GM19035 (cell line): ENCODE data around the gene GRWD1.
"Not testable (repeated sequence)": the region's sequence is repeated elsewhere in the genome, so short reads cannot be mapped to it uniquely, and the experiment has no call there.

Experiments
- ATAC-seq: cut with Tn5 transposase; IDR thresholded peaks from one replicate; pipeline ENCODE4 v1.9.1; 2021; ENCODE audit not compliant: unreplicated experiment

The GRWD1 gene

DNA sequence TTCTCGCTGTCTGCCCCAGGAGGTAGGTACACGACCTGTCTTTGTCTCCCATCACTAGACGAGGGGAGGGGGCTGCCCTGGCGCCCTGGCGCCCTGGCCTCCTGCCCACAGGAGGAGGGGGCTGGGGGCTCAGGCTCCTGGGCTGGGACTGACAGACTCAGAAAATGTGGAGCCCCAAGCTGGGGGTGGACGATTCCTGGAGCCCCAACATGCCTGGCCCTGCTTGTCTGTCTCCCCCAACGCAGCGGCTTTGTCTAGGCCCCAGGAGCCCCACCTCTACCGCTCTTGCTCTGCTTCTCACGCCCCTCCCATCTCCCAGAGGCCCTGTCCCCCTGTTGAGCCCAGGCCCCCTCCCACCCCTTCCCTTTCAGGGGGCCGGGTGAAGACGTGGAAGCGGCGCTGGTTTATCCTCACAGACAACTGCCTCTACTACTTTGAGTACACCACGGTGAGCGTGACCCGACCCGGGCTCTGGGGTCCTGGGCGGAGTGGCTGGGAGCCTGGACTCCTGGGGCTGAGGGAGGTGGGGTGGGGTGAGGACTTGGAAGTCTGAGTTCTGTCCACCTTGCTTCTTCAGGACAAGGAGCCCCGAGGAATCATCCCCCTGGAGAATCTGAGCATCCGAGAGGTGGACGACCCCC is 32.0 kb downstream of the GRWD1 start:
- ATAC-seq = no peak

GRCh38 chr19:48478339-48479256 is 32.8 kb downstream of the GRWD1 start:
- ATAC-seq = no peak

GRCh38 chr19:48479686-48480085 is 33.9 kb downstream of the GRWD1 start:
- ATAC-seq = no peak

DNA sequence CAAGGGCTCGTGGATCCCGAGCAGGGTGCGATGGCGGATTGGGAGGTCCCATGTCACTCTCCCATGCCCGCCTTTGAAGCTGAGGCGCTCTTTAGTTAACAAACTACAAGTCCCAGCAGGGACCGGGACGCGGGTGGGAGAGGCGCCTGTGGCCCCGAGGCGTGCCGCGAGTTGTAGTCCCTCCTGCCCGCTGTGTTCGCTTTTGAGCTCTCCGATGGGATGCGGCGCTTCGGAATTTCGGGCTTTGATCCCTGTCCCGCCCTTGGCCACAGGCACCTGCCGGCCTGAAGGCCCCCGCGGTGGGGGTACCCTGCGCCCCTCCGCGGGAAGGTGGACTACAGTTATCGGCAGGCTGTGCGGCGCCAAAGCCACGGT is 34.4 kb downstream of the GRWD1 start:
- no peak for ATAC-seq

DNA sequence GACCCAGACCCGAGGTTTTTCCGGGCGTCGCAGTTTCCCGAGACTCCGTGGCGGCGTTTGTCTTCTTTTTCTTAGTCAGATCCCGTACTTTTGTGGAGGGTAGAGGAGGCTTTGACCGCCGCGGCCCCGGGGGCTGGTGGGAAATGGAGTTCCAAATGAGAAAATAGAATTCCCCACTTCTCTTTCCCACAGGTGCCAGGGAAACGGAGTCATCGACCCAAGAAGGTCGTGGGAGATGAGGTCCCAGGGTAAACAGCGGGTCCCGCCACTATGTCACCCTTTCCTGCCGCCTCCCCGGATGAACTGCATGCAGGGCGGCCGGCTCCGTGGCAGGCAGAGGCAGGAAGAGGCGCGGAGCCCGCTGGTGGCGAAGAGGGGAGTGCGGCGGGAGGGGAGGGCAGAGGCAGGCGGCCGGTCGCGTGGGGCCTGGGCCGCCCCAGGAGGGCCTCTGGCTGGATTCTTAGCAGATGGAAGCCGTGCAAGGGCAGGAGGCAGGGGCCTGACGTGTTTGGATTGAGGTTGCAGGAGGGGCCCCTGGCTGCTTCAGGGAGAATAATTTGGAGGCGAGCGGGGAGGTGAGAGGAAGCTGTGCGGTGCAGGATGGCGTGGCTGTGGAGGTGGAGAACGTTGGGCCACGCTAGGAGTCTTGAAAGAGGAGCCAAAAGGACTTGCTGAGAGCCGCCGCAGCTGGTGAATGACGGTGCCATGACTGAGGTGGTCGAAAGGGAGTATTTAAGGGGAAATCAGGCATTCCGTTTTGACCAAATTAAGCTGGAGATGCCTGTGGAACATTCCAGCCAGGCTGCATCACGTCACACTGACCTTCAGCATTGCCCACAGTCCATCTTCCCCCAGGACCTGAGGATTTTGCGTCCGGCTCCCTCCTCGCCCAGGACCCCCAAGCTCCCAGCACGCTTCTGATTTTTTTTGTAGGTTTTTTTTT is 35.0 kb downstream of the GRWD1 start:
- ATAC-seq = no peak

GRCh38 chr19:48481846-48482639 is 36.3 kb downstream of the GRWD1 start:
- ATAC-seq = no peak

- no peak for ATAC-seq
Observed at GRCh38 chr19:48483301-48483700, 37.5 kb downstream of the GRWD1 start.

DNA sequence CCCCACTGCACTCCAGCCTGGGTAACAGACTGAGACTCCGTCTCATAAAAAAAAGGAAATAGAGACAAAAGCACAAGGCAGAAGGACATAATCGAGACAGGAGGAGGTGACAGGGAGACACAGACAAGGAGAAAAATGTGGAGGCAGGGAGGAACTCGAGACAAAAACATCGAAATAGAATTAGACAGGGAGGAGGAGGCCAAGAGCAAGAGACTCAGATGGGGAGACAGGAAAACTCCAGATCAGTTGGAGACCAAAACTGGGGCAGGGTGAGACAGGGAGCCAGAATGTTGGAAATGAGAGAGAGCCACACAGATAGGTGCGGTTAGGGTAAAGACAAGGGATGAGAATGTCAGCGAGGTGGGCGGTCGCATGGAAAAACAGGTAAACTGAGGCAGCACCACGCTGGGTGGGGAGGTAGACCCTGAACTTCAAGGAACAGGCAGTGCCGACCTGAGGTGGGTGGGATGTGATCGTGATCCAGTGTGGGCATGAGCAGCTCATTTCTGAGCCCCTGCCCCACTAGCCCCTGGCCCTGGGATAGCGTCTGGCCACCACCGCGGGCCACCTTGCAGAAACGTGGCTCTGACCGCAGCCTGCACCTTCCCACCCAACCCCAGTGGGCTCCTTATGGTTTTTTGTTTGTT is 38.6 kb downstream of the GRWD1 start:
- ATAC-seq = no peak

DNA sequence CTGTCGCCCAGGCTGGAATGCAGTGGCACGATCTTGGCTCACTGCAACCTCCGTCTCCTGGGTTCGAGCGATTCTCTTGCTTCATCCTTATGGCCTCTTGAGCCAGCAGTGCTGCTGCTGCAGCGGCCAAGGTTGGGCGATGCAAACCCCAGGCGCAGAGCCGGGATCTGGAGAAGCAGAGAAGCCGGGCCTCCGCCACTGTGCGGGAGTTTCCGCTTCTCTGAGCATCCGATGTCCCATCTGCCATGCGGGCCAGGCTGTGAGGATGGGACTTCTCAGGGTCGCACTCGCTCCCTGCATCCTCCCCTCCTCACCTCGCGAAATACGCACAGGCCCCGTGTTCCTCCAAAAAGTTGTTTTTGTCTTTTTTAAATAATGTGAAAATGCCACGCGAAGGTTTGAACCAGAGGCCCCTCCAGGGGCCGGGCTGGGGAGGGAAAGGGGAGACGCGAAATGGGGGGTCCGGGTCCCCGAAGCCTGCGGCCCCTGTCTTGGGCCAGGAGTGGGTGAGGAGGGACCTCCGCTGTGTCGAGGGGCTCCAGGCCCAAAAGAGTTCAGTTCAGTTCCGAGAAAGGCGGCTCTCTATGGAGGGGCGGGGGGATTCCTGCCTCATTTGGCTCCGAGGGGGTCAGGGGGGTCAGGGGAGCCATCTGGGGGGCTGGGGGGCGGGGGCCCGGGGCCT is 39.3 kb downstream of the GRWD1 start:
- no peak for ATAC-seq

DNA sequence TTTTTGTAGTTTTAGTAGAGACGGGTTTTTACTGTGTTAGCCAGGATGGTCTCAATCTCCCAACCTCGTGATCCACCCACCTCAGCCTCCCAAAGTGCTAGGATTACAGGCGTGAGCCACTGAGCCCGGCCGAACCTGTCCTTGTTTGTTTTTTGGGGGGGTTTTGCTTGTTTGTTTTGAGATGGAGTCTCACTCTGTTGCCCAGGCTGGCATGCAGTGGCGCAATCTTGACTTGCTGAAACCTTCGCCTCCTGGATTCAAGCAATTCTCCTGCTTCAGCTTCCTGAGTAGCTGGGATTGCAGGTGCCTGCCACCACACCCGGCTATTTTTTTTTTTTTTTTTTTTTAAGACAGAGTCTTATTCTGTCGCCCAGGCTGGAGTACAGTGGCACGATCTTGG is 40.9 kb downstream of the GRWD1 start:
- not testable (repeated sequence) for ATAC-seq

GRCh38 chr19:48487544-48487943 is 41.8 kb downstream of the GRWD1 start:
- ATAC-seq = no peak

DNA sequence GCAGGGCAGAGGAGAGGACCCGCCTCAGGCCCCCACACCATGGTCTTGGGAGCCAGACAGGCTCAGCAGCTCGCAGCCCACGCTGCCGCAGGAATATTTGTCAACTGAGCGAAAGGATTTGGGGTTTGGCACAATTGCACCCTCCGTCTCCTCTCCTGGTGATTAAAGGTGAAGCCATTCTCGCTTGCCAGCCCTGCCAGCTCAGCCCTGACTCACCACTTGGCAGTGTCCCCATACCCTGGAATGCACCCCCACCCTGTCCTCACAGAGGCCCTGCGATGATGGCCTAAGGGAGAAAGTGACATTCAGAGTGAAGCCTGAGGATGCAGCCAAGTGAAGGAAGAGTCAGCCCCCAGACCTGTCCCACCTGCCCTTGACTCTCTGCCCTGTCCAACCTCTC is 42.2 kb downstream of the GRWD1 start:
- no peak for ATAC-seq

DNA sequence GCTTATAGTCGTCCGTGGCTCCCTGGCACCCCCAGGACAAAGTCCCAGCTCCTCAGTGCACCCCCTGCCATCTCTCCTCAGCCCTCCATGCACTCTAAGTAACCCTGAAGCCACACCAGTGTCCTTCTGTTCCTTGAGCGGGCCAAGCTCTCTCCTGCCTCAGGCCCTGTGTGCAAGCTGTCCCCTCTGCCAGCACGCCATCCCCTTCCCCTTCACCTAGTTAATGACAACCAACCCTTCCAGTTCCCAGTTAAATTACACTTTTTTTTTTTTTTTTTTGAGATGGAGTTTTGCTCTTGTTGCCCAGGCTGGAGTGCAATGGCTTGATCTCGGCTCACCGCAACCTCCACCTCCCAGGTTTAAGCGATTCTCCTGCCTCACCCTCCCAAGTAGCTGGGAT is 42.7 kb downstream of the GRWD1 start:
- ATAC-seq = not testable (repeated sequence)

DNA sequence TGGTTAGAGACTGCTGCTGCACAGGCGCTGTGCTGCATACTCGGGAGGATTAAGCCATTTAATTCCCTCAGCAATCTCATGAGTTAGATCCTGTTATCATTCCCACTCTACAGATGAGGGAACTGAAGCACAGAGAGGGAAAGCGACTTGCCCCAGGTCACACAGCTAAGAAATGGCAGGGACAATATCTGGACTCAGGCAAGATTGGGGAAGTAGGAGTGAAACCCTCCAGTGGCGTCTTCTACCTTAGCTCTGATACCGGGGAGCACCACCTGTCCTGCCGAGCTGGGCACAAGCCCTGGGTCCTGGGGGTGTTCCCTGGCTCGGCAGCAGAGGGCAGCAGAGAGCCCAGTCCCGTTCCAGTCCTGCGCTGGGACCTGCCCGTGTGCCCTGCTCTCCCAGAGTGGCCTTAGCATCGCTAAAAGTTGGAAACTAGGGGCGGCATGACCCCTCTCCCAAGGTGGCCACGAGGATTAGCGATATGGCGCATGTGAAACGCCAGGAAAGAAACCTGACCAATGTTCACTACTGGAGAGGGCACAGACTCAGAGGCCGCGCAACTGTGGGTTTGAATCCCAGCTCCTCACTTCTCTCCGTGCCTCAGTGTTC is 43.9 kb downstream of the GRWD1 start:
- no peak for ATAC-seq

DNA sequence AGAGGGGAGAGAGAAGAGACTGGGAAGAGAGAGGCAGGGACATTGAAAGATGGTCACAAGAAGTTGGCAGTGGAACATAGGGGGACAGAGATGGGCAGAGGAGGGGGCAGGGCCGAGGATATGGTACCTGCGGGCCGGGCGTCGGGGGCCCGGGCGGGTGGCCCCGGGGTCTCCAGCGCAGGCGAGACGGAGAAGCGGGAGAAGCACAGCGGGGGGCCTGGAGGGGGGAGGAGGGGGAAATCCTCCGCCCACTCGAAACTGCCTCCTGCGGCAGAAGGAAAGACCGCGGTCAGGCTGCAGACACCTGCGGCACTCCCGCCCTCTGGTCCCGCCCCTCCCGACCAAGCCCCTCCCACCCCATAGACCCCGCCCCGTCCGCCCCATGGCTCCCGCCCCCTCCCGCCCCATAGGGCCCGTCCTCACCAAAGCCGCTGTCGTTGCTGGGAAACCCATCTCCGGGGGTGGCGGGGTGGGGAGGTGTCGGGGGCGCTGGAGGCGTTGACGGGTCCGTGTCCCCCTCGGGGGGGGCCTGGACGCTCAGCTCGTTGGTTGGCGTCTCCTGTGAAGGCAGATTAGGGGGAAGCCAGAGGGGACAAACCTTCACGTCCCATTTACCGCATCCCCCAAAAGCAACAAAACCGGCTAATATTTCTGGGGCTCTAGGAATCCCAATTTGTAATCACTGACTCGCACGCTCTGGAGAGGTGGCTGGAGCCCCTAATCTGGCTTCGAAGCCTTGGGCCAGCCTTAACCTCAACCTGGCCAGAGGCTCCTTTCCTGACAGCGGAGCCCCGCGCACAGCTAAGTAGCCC is 45.4 kb downstream of the GRWD1 start:
- ATAC-seq = no peak

DNA sequence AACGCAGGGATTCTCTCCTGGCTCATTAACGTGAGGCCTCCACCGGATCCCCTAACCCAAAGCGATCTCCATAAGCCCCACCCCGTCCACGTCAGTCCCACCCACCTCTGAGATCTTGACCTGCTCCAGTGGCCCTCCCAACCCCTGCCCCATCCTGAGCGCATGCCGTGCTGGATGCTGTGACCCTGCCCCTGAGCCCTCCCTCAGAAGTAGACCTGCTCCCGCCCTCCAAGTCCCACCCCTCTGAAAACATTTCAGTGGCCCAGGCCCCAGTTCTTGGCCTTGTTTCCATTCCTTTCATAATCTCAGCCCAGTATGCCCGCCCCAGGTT is 46.0 kb downstream of the GRWD1 start:
- ATAC-seq = no peak

GRCh38 chr19:48492925-48493717 is 47.3 kb downstream of the GRWD1 start:
- ATAC-seq = peak; percentile 65
